ENCODE data around the gene MRPL42. TPM values are rescaled to one million over a fixed set of nuclear protein-coding genes. Genes with fewer than 3 reads are reported as not detected.

The MRPL42 gene
- total and polyA plus RNA-seq, 4 experiments from 2014 or later = 40.1 to 92.8 (median 59.4) TPM

DNA sequence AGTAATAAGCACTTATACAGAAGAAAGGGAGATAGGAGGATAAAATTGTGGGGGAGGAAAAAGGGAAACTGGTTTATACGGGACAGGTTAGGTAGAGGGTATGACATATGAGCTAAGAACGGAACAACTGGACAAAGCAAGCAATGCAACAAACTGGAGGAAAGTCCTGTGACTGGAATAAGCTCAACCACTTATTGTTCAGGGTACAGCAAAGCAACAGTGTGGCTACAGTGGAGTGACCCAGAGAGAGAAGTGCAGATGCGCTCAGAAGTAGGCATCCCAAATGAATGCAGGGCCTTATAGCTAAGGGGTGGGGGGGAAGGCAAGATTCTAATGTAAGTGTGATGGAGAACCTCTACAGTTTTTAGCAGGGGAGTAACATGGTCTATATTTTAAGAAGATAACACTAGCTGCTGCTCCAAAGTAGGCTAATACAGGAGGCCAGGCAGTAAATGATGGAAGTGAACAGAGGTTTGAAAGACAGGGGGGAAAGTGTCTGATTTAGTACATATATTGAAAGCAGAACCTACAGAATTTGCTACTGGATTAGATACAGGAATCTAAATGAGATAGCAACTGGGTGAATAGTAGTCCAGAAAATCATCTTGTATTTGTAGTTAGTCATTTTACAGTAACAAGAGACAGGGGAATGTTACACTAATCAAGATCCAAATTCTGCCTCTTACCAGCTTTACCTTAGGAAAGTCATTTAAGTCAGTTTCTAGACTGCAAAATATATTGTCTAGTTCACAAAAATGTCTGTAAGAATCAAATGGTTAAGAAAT lies 28.9 kb upstream of the MRPL42 start:
- no peaks in the 10 kb centered on the region for H3K27me3 ChIP-seq (ENCODE audit: insufficient read depth, low read length)
- no peaks in the 10 kb centered on the region for H3K9me3 ChIP-seq (ENCODE audit: control insufficient read depth in 1 of 2, low read length in 2 of 2)
- no peak overlapping the region for H3K27ac ChIP-seq (ENCODE audit: low read depth, low read length)
- H3K4me1 ChIP-seq (ENCODE audit: insufficient read depth, low read length) = peaks cover 81% of the 10 kb centered on the region
- Mint-ChIP-seq H3K4me3 (peak overlapping the region; percentile 1 to 95 (median 79)), H3K4me1 (peaks cover 49 to 82% (median 68%) of the 10 kb centered on the region in 4 donors), H3K9me3 (peaks cover 0 to 3% (median 0%) of the 10 kb centered on the region in 8 donors), H3K27ac (peak overlapping the region; percentile 21 to 94 (median 52)), H3K36me3 (peaks cover 0 to 8% of the 10 kb centered on the region in 2 donors), H3K27me3 (no peaks in the 10 kb centered on the region)
- ChIA-PET CTCF (ENCODE audit: partially characterized antibody) (interaction anchor here (0.8 to 7.7 kb wide), 4 partner anchors 10 to 663 kb away, joined by 3 to 75 read pairs (median 6); partner anchors contain the start of gene MRPL42), POLR2A (ENCODE audit: partially characterized antibody) (interaction anchor here (0.8 to 3.0 kb wide), 3 partner anchors 14 to 58 kb away, joined by 3 to 10 read pairs (median 3); no protein-coding TSS in a partner anchor)
- H3K36me3 ChIP-seq (ENCODE audit: insufficient read depth, low read length) = no peaks in the 10 kb centered on the region
- peak overlapping the region in 1 of 2 donors; percentile 4 for H3K4me3 ChIP-seq (ENCODE audit: low read length in 2 of 2)
- no peak for DNase-seq
- intact Hi-C loops (cut with micrococcal nuclease) = no loop called here

DNA sequence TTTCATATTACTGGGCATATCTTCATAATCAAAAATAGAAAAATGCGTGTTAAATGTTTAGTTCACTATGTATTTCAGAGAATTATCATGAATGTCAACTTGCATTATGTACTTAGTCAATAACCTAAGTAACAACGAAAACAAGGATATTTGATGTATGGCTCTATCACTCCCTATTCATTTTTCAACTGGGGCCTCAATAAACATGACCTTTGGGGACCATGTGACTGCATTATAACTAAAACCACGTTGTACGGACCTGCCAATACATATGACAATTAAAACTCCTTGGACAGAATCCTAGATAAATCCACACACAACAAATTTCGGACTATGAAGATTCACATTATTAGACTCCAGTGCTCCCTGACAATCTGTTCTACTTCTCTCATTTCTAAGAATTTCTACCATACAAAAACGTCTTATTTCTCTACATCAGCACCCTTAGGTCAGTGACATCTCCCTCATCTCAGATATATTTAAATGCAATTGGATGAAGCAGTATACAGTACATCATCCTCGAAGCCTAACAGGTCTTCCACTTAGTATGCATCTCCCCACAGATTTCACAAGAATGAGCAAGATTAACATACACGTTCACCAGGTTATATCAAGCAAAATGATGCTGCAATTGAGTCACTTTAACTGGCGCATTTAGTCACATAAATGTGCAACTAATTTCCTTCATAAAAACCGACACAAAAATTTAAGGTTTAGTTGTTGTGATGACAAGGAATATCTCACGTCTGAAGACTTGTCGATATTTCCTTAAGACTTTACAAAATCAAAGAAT lies 27.1 kb upstream of the MRPL42 start:
- H3K27me3 ChIP-seq (ENCODE audit: insufficient read depth, low read length) = no peaks in the 10 kb centered on the region
- Mint-ChIP-seq H3K36me3 (peaks cover 0 to 8% of the 10 kb centered on the region in 2 donors), H3K4me3 (peak overlapping the region; percentile 87 to 97 (median 95)), H3K9me3 (peaks cover 0 to 3% (median 0%) of the 10 kb centered on the region in 8 donors), H3K27ac (peak overlapping the region; percentile 92 to 98 (median 94)), H3K27me3 (no peaks in the 10 kb centered on the region), H3K4me1 (peaks cover 45 to 66% (median 57%) of the 10 kb centered on the region in 4 donors)
- no peaks in the 10 kb centered on the region for H3K36me3 ChIP-seq (ENCODE audit: insufficient read depth, low read length)
- peaks cover 64% of the 10 kb centered on the region for H3K4me1 ChIP-seq (ENCODE audit: insufficient read depth, low read length)
- POLR2A ChIA-PET (ENCODE audit: partially characterized antibody) = interaction anchor here (0.9 to 2.4 kb wide), 6 partner anchors 14 to 511 kb away, joined by 3 to 22 read pairs (median 5); partner anchors contain the start of genes EEA1 and MRPL42
- peak overlapping the region; percentile 95 for H3K27ac ChIP-seq (ENCODE audit: low read depth, low read length)
- no peak for DNase-seq
- H3K9me3 ChIP-seq (ENCODE audit: control insufficient read depth in 1 of 2, low read length in 2 of 2) = no peaks in the 10 kb centered on the region
- intact Hi-C loops (cut with micrococcal nuclease) = loop anchor here (2.0 to 5.0 kb wide), 3 partner anchors 21 to 1777 kb away; partner anchors contain the start of genes FGD6 and VEZT
- peak overlapping the region; percentile 44 to 90 for H3K4me3 ChIP-seq (ENCODE audit: low read length in 2 of 2)
- CTCF ChIA-PET (ENCODE audit: partially characterized antibody) = interaction anchor here (0.7 to 7.7 kb wide), 4 partner anchors 19 to 662 kb away, joined by 3 to 75 read pairs (median 7); partner anchors contain the start of gene MRPL42

DNA sequence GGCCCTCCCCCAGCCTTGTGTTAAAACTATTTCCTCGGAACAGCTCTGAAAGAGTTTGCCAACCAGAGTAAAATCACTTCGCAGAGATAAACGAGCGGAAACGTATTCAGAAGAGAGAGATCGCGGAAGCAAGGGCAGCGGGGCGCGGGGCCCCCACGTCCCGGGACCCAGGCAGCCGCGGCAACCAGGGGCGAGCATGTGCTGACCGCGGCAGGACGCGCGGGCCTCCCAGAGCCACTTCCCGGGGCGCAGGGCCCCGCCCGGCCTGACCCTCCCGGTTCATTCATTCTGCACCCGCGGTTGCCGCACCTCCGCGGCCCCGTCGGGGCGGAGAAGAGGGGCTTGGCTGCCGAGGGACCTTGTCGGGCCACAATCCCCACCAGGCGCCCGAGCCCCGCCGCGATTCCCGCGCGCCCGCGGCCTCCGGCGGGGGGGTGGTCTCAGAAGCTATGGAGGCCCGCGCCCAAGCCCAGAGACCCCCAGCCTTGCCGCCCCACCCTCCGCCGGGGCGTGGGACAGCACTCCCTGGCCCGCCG lies 26.2 kb upstream of the MRPL42 start:
- Mint-ChIP-seq H3K27me3 (no peaks in the 10 kb centered on the region), H3K9me3 (peaks cover 0 to 3% (median 0%) of the 10 kb centered on the region in 8 donors), H3K27ac (peak overlapping the region; percentile 92 to 98 (median 94)), H3K4me3 (peak overlapping the region; percentile 87 to 97 (median 96)), H3K36me3 (peaks cover 0 to 8% of the 10 kb centered on the region in 2 donors), H3K4me1 (peaks cover 43 to 58% (median 52%) of the 10 kb centered on the region in 4 donors)
- peak; percentile 42 to 59 (median 50) for DNase-seq
- Histone ChIP-seq H3K27me3 (ENCODE audit: insufficient read depth, low read length) (no peaks in the 10 kb centered on the region), H3K4me3 (ENCODE audit: low read length in 2 of 2) (peak overlapping the region; percentile 44 to 90), H3K36me3 (ENCODE audit: insufficient read depth, low read length) (no peaks in the 10 kb centered on the region), H3K27ac (ENCODE audit: low read depth, low read length) (peak overlapping the region; percentile 95), H3K9me3 (ENCODE audit: control insufficient read depth in 1 of 2, low read length in 2 of 2) (no peaks in the 10 kb centered on the region), H3K4me1 (ENCODE audit: insufficient read depth, low read length) (peaks cover 55% of the 10 kb centered on the region)
- CTCF ChIA-PET (ENCODE audit: partially characterized antibody) = interaction anchor here (0.7 to 2.8 kb wide), 3 partner anchors 22 to 661 kb away, joined by 3 to 11 read pairs (median 3); partner anchors contain the start of gene MRPL42
- intact Hi-C loops (cut with micrococcal nuclease) = loop anchor here (1.0 to 5.0 kb wide), 5 partner anchors 22 to 1776 kb away; partner anchors contain the start of genes CRADD, EEA1, FGD6 and VEZT
- POLR2A ChIA-PET (ENCODE audit: partially characterized antibody) = interaction anchor here (0.9 to 2.4 kb wide), 9 partner anchors 15 to 511 kb away, joined by 3 to 22 read pairs (median 6); partner anchors contain the start of genes EEA1 and MRPL42

DNA sequence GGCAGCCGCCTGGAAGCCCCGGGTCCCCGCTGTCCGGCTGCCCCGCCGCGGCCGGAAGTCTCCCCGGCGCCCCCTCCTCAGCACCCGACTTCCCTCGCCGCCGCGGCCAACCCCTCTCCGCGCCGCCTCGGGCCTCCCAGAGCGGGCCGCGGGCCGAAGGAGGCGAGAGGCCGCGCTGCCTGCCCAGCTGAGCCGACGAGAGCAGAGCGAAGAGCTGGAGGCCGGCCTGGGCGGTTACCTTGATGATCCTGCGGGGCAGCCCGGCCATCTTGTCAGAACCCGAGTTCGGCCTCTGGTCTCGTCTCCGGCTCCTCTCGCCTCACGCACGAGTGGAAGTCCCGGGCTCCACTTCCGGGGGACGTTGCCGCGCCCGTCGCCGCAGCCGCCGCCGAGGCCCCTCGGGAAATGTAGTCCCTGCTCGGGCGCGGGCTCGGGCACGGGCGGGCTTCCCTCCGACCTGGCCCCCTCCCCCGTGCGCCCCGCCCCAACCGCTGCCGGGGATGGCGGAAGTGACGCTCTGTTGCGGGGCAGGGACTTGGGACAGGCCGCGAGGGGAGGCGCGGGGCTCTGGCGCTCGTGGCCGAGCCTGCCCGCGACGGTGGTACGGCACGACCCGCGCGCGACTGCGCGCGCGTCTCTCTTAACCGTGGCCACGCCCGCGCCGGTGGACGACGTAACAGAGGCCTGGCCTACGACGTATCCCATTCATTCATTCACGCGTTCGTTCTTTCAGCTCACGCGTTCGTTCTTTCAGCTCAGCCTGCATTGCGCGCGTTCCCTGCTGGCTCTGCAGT lies 25.5 kb upstream of the MRPL42 start, which contains the start of gene UBE2N:
Gene UBE2N, minus strand, starts transcription at position 331 of the 794 bp plus-strand sequence. Its CDS starts 63 bp downstream, at position 268.
- Histone ChIP-seq H3K4me1 (ENCODE audit: insufficient read depth, low read length) (peaks cover 48% of the 10 kb centered on the region), H3K36me3 (ENCODE audit: insufficient read depth, low read length) (no peaks in the 10 kb centered on the region), H3K4me3 (ENCODE audit: low read length in 2 of 2) (peak within 1 kb of the TSS; percentile 90 to 98), H3K27ac (ENCODE audit: low read depth, low read length) (peak within 1 kb of the TSS; percentile 95), H3K27me3 (ENCODE audit: insufficient read depth, low read length) (no peaks in the 10 kb centered on the region), H3K9me3 (ENCODE audit: control insufficient read depth in 1 of 2, low read length in 2 of 2) (no peaks in the 10 kb centered on the region)
- H3K9me3 Mint-ChIP-seq = peaks cover 0 to 3% (median 0%) of the 10 kb centered on the region in 8 donors
- H3K4me3 Mint-ChIP-seq = peak within 1 kb of the TSS; percentile 94 to 98 (median 97)
- intact Hi-C loops (cut with micrococcal nuclease) = loop anchor here (1.0 to 5.0 kb wide), 9 partner anchors 23 to 1775 kb away; partner anchors contain the start of genes CEP83, CRADD, EEA1 and FGD6
- no peaks in the 10 kb centered on the region for H3K27me3 Mint-ChIP-seq
- CTCF ChIA-PET (ENCODE audit: partially characterized antibody) = interaction anchor here (1.0 to 2.8 kb wide), 3 partner anchors 25 to 660 kb away, joined by 3 to 11 read pairs (median 3); partner anchors contain the start of gene MRPL42
- peak within 1 kb of the TSS; percentile 94 to 100 (median 99) for H3K27ac Mint-ChIP-seq
- peak; percentile 95 to 97 (median 97) for DNase-seq
- POLR2A ChIA-PET (ENCODE audit: partially characterized antibody) = interaction anchor here (0.6 to 2.4 kb wide), 11 partner anchors 19 to 1536 kb away, joined by 3 to 22 read pairs (median 6); partner anchors contain the start of genes CRADD, EEA1 and MRPL42
- H3K36me3 Mint-ChIP-seq = peaks cover 0 to 8% of the 10 kb centered on the region in 2 donors
- H3K4me1 Mint-ChIP-seq = peaks cover 36 to 51% (median 45%) of the 10 kb centered on the region in 4 donors

DNA sequence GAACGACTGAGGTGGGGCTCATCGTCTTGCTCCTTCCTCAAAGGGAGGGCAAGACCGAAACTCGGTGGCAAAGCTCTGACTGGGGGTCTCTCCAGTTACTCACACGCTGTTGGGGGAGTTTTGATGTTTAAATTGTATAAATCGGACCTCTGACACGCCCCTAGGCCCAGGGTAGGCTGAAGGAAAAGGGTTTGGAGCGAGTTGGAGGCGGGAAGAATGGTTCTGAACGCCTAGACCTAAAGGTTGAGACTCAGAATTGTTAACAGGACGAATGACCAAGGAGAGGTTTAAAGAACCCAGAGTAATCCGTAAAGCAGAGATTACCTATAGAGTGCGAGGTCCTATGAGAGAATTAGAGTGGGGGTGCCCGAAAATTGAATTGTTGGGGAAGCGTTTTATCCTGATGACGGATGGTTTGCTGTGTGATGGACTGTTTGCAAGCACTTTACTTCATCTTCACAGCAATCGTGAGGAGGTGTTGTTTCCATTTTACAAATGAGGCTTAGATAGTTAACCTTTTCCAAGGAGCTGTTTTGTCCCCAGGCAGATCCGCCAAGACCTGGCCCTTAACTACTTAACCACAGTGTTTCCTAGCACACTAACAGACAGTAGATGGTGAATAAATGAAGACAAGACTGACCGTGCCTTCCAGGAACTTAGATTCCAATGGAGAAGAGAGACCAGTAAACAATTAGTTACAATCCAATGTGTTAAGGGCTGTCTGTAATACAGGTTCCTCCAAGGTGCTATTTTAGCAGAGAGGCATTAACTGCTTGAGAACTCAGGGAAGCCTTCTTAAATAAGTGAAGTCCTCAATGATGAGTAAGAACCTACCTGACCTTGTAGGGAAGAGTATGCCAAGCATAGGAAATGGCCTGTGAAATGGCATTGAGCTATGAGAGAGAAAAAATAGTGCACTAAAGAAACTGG lies 24.6 kb upstream of the MRPL42 start:
- H3K27ac Mint-ChIP-seq = peak overlapping the region; percentile 91 to 100 (median 99)
- Histone ChIP-seq H3K4me1 (ENCODE audit: insufficient read depth, low read length) (peaks cover 47% of the 10 kb centered on the region), H3K9me3 (ENCODE audit: control insufficient read depth in 1 of 2, low read length in 2 of 2) (no peaks in the 10 kb centered on the region), H3K36me3 (ENCODE audit: insufficient read depth, low read length) (no peaks in the 10 kb centered on the region), H3K27ac (ENCODE audit: low read depth, low read length) (peak overlapping the region; percentile 95), H3K4me3 (ENCODE audit: low read length in 2 of 2) (peak overlapping the region; percentile 90 to 98), H3K27me3 (ENCODE audit: insufficient read depth, low read length) (no peaks in the 10 kb centered on the region)
- DNase-seq = no peak
- H3K36me3 Mint-ChIP-seq = peaks cover 0 to 8% of the 10 kb centered on the region in 2 donors
- POLR2A ChIA-PET (ENCODE audit: partially characterized antibody) = interaction anchor here (1.0 to 2.4 kb wide), 8 partner anchors 20 to 820 kb away, joined by 3 to 22 read pairs (median 6); partner anchors contain the start of genes CRADD and MRPL42
- CTCF ChIA-PET (ENCODE audit: partially characterized antibody) = interaction anchor here (1.0 to 2.8 kb wide), 2 partner anchors 25 to 36 kb away, joined by 3 to 11 read pairs; partner anchors contain the start of gene MRPL42
- peak overlapping the region; percentile 94 to 98 (median 96) for H3K4me3 Mint-ChIP-seq
- peaks cover 0 to 3% (median 0%) of the 10 kb centered on the region in 8 donors for H3K9me3 Mint-ChIP-seq
- no peaks in the 10 kb centered on the region for H3K27me3 Mint-ChIP-seq
- peaks cover 36 to 49% (median 43%) of the 10 kb centered on the region in 4 donors for H3K4me1 Mint-ChIP-seq
- intact Hi-C loops (cut with micrococcal nuclease) = loop anchor here (1.0 to 5.0 kb wide), 6 partner anchors 25 to 1775 kb away; partner anchors contain the start of genes CEP83, FGD6, MRPL42 and NUDT4
